IMR-90 (cell line): ENCODE measurements around the gene USP28. TPM values are rescaled to one million over a fixed set of nuclear protein-coding genes. Genes with fewer than 3 reads are reported as not detected.

Experiments used
- ATAC-seq: fragments of 200-7000 bp; cut with Tn5 transposase; 2 replicates; pipeline ENCODE4 v1.9.1; 2020; ENCODE audit warnings: low read depth, mild to moderate bottlenecking, moderate library complexity
- BruUV-seq: library from RNA; stranded (reverse); fragments of 400-500 nt; replicated peaks from 2 replicates; lab custom pipeline; 2021; lab: Mats Ljungman, UMichigan
- CTCF ChIA-PET: fragments of 300-600 bp; formaldehyde crosslinking; extraction: SDS; loops from one replicate; lab custom pipeline; 2021; ENCODE audit warnings: antibody characterized with exemption; lab: Yijun Ruan, JAX
- POLR2A ChIA-PET: fragments of 300-600 bp; sonication (Branson Sonifier 250); formaldehyde crosslinking; loops from one replicate; lab custom pipeline; 2022; ENCODE audit warnings: antibody characterized with exemption; ENCODE audit not compliant: unreplicated experiment; lab: Charles Lee
- DNase-seq: peaks from one replicate; pipeline ENCODE4 v3.0.0; 2013
- H2AFZ ChIP-seq: replicated peaks from 2 replicates; pipeline ENCODE3; 2013; ENCODE audit warnings: low read length, mild to moderate bottlenecking; ENCODE audit not compliant: poor library complexity
- H2AK5ac ChIP-seq: 2 replicates; pipeline ENCODE4 v1.6.1; 2013; ENCODE audit warnings: low read depth, low read length, inconsistent platforms
- H2AK9ac ChIP-seq: replicated peaks from 2 replicates; pipeline ENCODE3; 2013; ENCODE audit warnings: mild to moderate bottlenecking, low read depth, low read length, moderate library complexity; ENCODE audit not compliant: poor library complexity
- H2BK120ac ChIP-seq: 2 replicates; pipeline ENCODE4 v1.6.1; 2013; ENCODE audit warnings: low read depth, low read length, inconsistent platforms
- H2BK15ac ChIP-seq: 3 replicates; pipeline ENCODE4 v1.6.1; 2013; ENCODE audit warnings: low read depth, low read length, inconsistent platforms
- H2BK20ac ChIP-seq: 2 replicates; pipeline ENCODE4 v1.6.1; 2013; ENCODE audit warnings: low read depth, mild to moderate bottlenecking, inconsistent platforms, low read length, moderate library complexity
- H2BK5ac ChIP-seq: 2 replicates; pipeline ENCODE4 v1.6.1; 2013; ENCODE audit warnings: mild to moderate bottlenecking, low read depth, low read length, inconsistent platforms; ENCODE audit not compliant: poor library complexity, severe bottlenecking
- H3K14ac ChIP-seq: replicated peaks from 2 replicates; pipeline ENCODE4 v1.6.1; 2013; ENCODE audit warnings: low read depth, low read length, inconsistent platforms
- H3K18ac ChIP-seq: 2 replicates; pipeline ENCODE4 v1.6.1; 2013; ENCODE audit warnings: low read depth, low read length, control low read depth
- H3K23ac ChIP-seq: 2 replicates; pipeline ENCODE4 v1.6.1; 2013; ENCODE audit warnings: low read depth, low read length, inconsistent platforms
- H3K27ac ChIP-seq: 2 replicates; pipeline ENCODE4 v1.5.1; 2013; ENCODE audit warnings: mild to moderate bottlenecking, control low read depth, low read length; ENCODE audit not compliant: insufficient read depth
- H3K27me3 ChIP-seq: 2 replicates; pipeline ENCODE4 v1.6.1; 2013; ENCODE audit warnings: low read length; ENCODE audit not compliant: control insufficient read depth, insufficient read depth
- H3K36me3 ChIP-seq: 2 replicates; pipeline ENCODE4 v1.6.1; 2013; ENCODE audit warnings: low read length, mixed read lengths; ENCODE audit not compliant: control insufficient read depth, insufficient read depth
- H3K4ac ChIP-seq: 2 replicates; pipeline ENCODE4 v1.6.1; 2013; ENCODE audit warnings: low read depth, low read length, inconsistent platforms
- H3K4me1 ChIP-seq: 2 replicates; pipeline ENCODE4 v1.6.1; 2013; ENCODE audit warnings: low read length, mixed read lengths; ENCODE audit not compliant: control insufficient read depth, insufficient read depth
- H3K4me2 ChIP-seq: 2 replicates; pipeline ENCODE4 v1.6.1; 2013; ENCODE audit warnings: low read depth, mild to moderate bottlenecking, control low read depth, low read length, moderate library complexity
- H3K4me3 ChIP-seq: 2 replicates; pipeline ENCODE4 v1.5.1; 2013; ENCODE audit warnings: low read depth, mild to moderate bottlenecking, control low read depth, low read length, moderate library complexity; ENCODE audit not compliant: insufficient read depth
- H3K56ac ChIP-seq: 2 replicates; pipeline ENCODE4 v1.6.1; 2013; ENCODE audit warnings: low read length, inconsistent platforms; ENCODE audit not compliant: insufficient read depth; ENCODE audit errors: extremely low read depth
- H3K79me1 ChIP-seq, 2 experiments: 2 replicates each; pipeline ENCODE4 v1.6.1; 2013; ENCODE audit warnings: low read length in 2 of 2, inconsistent platforms in 1 of 2, low read depth in 1 of 2
- H3K9ac ChIP-seq: 2 replicates; pipeline ENCODE4 v1.6.1; 2013; ENCODE audit warnings: low read depth, low read length, control low read depth
- H3K9me1 ChIP-seq: 2 replicates; pipeline ENCODE4 v1.6.1; 2013; ENCODE audit warnings: low read length, inconsistent platforms; ENCODE audit not compliant: insufficient read depth
- H3K9me3 ChIP-seq: 2 replicates; pipeline ENCODE4 v1.6.1; 2013; ENCODE audit warnings: low read length; ENCODE audit not compliant: control insufficient read depth, insufficient read depth
- H4K20me1 ChIP-seq: 2 replicates; pipeline ENCODE4 v1.6.1; 2013; ENCODE audit warnings: low read length, inconsistent platforms; ENCODE audit not compliant: insufficient read depth
- H4K5ac ChIP-seq: 2 replicates; pipeline ENCODE4 v1.6.1; 2013; ENCODE audit warnings: mild to moderate bottlenecking, low read depth, low read length, control low read depth
- H4K8ac ChIP-seq, 2 experiments: 2 replicates each; pipeline ENCODE4 v1.6.1; 2013; ENCODE audit warnings: low read depth in 2 of 2, low read length in 2 of 2, control low read depth in 1 of 2, inconsistent platforms in 1 of 2
- H4K91ac ChIP-seq: 2 replicates; pipeline ENCODE4 v1.6.1; 2013; ENCODE audit warnings: low read depth, low read length, inconsistent platforms; ENCODE audit not compliant: insufficient read depth
- CEBPB ChIP-seq: IDR thresholded peaks from 2 replicates; pipeline ENCODE4 v1.6.1; 2012; ENCODE audit warnings: low read depth, low read length, improper control_type of control experiment
- CHD1 ChIP-seq: IDR thresholded peaks from 2 replicates; pipeline ENCODE4 v1.6.1; 2012; ENCODE audit warnings: low read depth, low read length, improper control_type of control experiment
- MXI1 ChIP-seq: IDR thresholded peaks from 2 replicates; pipeline ENCODE4 v1.6.1; 2012; ENCODE audit warnings: low read depth, mild to moderate bottlenecking, low read length, moderate library complexity, borderline replicate concordance
- POLR2A ChIP-seq: IDR thresholded peaks from 2 replicates; pipeline ENCODE4 v1.6.1; 2012; ENCODE audit warnings: mild to moderate bottlenecking, low read depth, low read length
- RCOR1 ChIP-seq: IDR thresholded peaks from 2 replicates; pipeline ENCODE4 v1.6.1; 2012; ENCODE audit warnings: mild to moderate bottlenecking, low read length, improper control_type of control experiment; ENCODE audit not compliant: insufficient replicate concordance
- RFX5 ChIP-seq: IDR thresholded peaks from 2 replicates; pipeline ENCODE4 v1.8.0; 2012; ENCODE audit warnings: low read depth, mild to moderate bottlenecking, low read length, moderate library complexity
- WGBS, 2 experiments: methylation state at CpG; one replicate each; pipeline versions ENCODE4 v1.1.5 to v1.1.7; 2013; ENCODE audit warnings: missing lambda C conversion rate in 2 of 2; ENCODE audit not compliant: insufficient read length in 1 of 2; ENCODE audit errors: extremely low coverage in 2 of 2; 5-methylcytosine and 5-hydroxymethylcytosine counted together
- dilution Hi-C: fragments of 300-500 bp; cut with HindIII; formaldehyde crosslinking; loops from one replicate; pipeline ENCODE4 v1.14.3; 2018; ENCODE audit warnings: low sequenced_read_pairs; ENCODE audit not compliant: unreplicated experiment
- in situ Hi-C: fragments of 300-500 bp; cut with MboI; formaldehyde crosslinking; loops from 3 replicates; pipeline ENCODE4 v1.14.3; 2019; ENCODE audit warnings: low sequenced_read_pairs, inconsistent platforms, mixed read lengths
- intact Hi-C: fragments of 100-400 bp; cut with micrococcal nuclease; formaldehyde crosslinking; loops from 2 replicates; pipeline ENCODE4 v1.10.0; 2022
- polyA plus RNA-seq, 3 experiments: library from polyadenylated mRNA; depleted of rRNA; stranded (reverse); fragments of >200 nt; gene quantifications; 2 replicates each; pipeline ENCODE4 v1.2.3, GENCODE V29; 2012; ENCODE audit warnings: low replicate concordance in 1 of 3
- total RNA-seq: library from RNA; depleted of rRNA; stranded (reverse); fragments of >200 nt; gene quantifications from 2 replicates; pipeline ENCODE4 v1.2.3, GENCODE V29; 2012
- TF ChIP-seq, protein P1 (sequence below): conservative IDR thresholded peaks from 2 replicates; pipeline ENCODE4 v1.5.1; 2012; ENCODE audit warnings: mild to moderate bottlenecking, low read depth, low read length, improper control_type of control experiment
- TF ChIP-seq, protein P2 (sequence below): fragments of 150-350 bp; IDR thresholded peaks from 2 replicates; pipeline ENCODE4 v1.6.1; 2016; ENCODE audit warnings: low read depth, mild to moderate bottlenecking, low read length, moderate library complexity, borderline replicate concordance

USP28 gene
- total and polyA plus RNA-seq, 2 of the 4 experiments (the other 2 are of a cell fraction) = 17.0 to 36.0 TPM

DNA sequence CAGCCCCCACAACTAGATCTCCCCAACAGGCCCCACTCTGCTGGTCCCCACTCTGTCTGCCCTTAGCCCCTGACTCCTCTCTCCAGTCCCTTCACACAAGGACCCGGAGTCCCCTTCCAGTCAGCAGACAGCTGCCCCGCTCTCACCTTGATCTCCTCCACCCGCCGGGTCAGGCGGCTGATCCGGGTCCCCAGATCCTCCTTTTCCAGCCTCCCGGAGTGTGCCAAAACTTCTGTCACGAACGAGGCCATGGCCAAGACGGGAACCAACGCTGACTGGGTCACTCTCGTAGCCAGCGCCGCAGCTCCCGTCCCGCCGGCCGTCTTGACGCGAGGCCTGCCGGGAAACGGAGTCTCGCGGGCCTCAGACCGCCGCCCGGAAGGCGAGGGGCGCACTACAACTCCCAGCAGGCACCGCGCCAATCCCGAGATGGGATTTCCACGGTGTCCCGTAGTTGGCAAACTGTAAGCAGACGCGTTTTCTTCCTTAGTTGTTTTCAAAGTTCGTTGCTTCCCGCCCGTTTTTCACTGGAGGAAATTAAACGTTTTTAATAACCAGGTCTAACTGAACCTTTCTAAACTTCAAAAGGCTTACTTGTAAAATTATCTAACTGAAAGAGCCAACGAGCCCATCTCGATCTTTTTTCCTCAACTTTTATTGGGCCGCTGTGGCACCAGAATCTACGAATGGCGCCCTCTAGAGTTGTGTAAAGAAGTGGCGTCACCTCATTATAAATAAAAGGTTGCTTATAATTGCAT is 101.8 kb downstream of the USP28 start, which contains the start of gene ZW10:
ZW10 (minus strand) TSS at position 277 of the 758 bp plus-strand sequence; CDS start at position 251, 26 bp downstream.
- peaks cover 3% of the 10 kb centered on the region for H3K27me3 ChIP-seq
- ChIA-PET CTCF (interaction anchor here (0.8 to 1.2 kb wide), 2 partner anchors 26 to 1522 kb away, joined by 3 to 4 read pairs; no protein-coding TSS in a partner anchor), POLR2A (no interaction called here)
- H2BK15ac ChIP-seq = peak within 1 kb of the TSS; percentile 35; the same call in 1 of the 3 replicates
- peak within 1 kb of the TSS; percentile 50; the same call in 1 of the 2 replicates for H4K91ac ChIP-seq
- dilution Hi-C loops (no loop called here), in situ Hi-C loops (no loop called here), intact Hi-C loops (loop anchor here (1.0 kb wide), 1 partner anchor 489 kb away; no protein-coding TSS in a partner anchor)
- peak within 1 kb of the TSS; percentile 98 for H2AFZ ChIP-seq
- 0% methylated on average over 15 of the region's 46 CpGs; no CpG with 5 or more reads in 1 of the 2 experiments for WGBS, 2 experiments
- H3K14ac ChIP-seq = peak within 1 kb of the TSS; percentile 85
- DNase-seq = peak; percentile 96
- H3K4me3 ChIP-seq = peak within 1 kb of the TSS; percentile 90
- H3K79me1 ChIP-seq = peaks cover 6 to 23% of the 10 kb centered on the region in 2 experiments
- 0 out of 2 replicates have a peak within 1 kb of the TSS, but pooled peaks have one; percentile 44 for H4K5ac ChIP-seq
- peak within 1 kb of the TSS; percentile 39; the same call in 1 of the 2 replicates for H3K23ac ChIP-seq
- no peaks in the 10 kb centered on the region for H4K20me1 ChIP-seq
- H2BK5ac ChIP-seq = peak within 1 kb of the TSS; percentile 82
- H4K8ac ChIP-seq = peak within 1 kb of the TSS; percentile 45 to 92; a peak in 3 of 4 replicates
- H2BK20ac ChIP-seq = no peak within 1 kb of the TSS; the same call in 1 of the 2 replicates
- H3K4ac ChIP-seq = peak within 1 kb of the TSS; percentile 75
- no peaks in the 10 kb centered on the region for H3K9me1 ChIP-seq
- H3K4me2 ChIP-seq = peak within 1 kb of the TSS; percentile 90
- no peaks in the 10 kb centered on the region; the same call in 1 of the 2 replicates for H3K36me3 ChIP-seq
- H3K9me3 ChIP-seq = no peaks in the 10 kb centered on the region
- peak; percentile 100 for ATAC-seq
- peak within 1 kb of the TSS; percentile 90 for H3K9ac ChIP-seq
- H2BK120ac ChIP-seq = peak within 1 kb of the TSS; percentile 15; the same call in 1 of the 2 replicates
- TF ChIP-seq POLR2A (peak; percentile 61; the same call in 1 of the 2 replicates), MXI1 (peak; percentile 72; the same call in 1 of the 2 replicates), RCOR1 (no peak), RFX5 (no peak), CEBPB (peak; percentile 29; the same call in 1 of the 2 replicates), CHD1 (0 out of 2 replicates have a peak, but pooled peaks have one; percentile 36)
- TF ChIP-seq, protein P1, sequence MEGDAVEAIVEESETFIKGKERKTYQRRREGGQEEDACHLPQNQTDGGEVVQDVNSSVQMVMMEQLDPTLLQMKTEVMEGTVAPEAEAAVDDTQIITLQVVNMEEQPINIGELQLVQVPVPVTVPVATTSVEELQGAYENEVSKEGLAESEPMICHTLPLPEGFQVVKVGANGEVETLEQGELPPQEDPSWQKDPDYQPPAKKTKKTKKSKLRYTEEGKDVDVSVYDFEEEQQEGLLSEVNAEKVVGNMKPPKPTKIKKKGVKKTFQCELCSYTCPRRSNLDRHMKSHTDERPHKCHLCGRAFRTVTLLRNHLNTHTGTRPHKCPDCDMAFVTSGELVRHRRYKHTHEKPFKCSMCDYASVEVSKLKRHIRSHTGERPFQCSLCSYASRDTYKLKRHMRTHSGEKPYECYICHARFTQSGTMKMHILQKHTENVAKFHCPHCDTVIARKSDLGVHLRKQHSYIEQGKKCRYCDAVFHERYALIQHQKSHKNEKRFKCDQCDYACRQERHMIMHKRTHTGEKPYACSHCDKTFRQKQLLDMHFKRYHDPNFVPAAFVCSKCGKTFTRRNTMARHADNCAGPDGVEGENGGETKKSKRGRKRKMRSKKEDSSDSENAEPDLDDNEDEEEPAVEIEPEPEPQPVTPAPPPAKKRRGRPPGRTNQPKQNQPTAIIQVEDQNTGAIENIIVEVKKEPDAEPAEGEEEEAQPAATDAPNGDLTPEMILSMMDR = peak; percentile 83
- TF ChIP-seq, protein P2, sequence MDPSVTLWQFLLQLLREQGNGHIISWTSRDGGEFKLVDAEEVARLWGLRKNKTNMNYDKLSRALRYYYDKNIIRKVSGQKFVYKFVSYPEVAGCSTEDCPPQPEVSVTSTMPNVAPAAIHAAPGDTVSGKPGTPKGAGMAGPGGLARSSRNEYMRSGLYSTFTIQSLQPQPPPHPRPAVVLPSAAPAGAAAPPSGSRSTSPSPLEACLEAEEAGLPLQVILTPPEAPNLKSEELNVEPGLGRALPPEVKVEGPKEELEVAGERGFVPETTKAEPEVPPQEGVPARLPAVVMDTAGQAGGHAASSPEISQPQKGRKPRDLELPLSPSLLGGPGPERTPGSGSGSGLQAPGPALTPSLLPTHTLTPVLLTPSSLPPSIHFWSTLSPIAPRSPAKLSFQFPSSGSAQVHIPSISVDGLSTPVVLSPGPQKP = no peak
- peak within 1 kb of the TSS; percentile 65; the same call in 1 of the 2 replicates for H3K18ac ChIP-seq
- peaks cover 2% of the 10 kb centered on the region; the same call in 1 of the 2 replicates for H3K4me1 ChIP-seq
- no TSS peak for BruUV-seq
- peak within 1 kb of the TSS; percentile 84 for H3K56ac ChIP-seq
- peak within 1 kb of the TSS; percentile 72 for H3K27ac ChIP-seq
- no peak within 1 kb of the TSS for H2AK5ac ChIP-seq
- H2AK9ac ChIP-seq = peak within 1 kb of the TSS; percentile 94
